HTERT RPE-1 (cell line): ENCODE results near the gene CFAP46.
"Not testable (repeated sequence)": the region's sequence is repeated elsewhere in the genome, so short reads cannot be mapped to it uniquely, and the experiment has no call there.

Source experiments
- in situ Hi-C: fragments of 300-500 bp; cut with MboI; formaldehyde crosslinking; loops from 4 replicates; pipeline ENCODE4 v1.14.3; 2020; ENCODE audit warnings: low sequenced_read_pairs

CFAP46 gene

GRCh38 chr10:132931258-132932250 lies 10.8 kb downstream of the CFAP46 start:
- in situ Hi-C loops = not testable (repeated sequence)

- in situ Hi-C loops = not testable (repeated sequence)
Observed at GRCh38 chr10:132930701-132931100, 11.7 kb downstream of the CFAP46 start.

- in situ Hi-C loops = no loop called here
Observed at GRCh38 chr10:132929953-132930548, 12.3 kb downstream of the CFAP46 start.

GRCh38 chr10:132929480-132929879 lies 12.9 kb downstream of the CFAP46 start:
- in situ Hi-C loops = no loop called here

GRCh38 chr10:132928261-132928660 lies 14.1 kb downstream of the CFAP46 start:
- in situ Hi-C loops = no loop called here

GRCh38 chr10:132927824-132928223 lies 14.5 kb downstream of the CFAP46 start:
- in situ Hi-C loops = no loop called here

- in situ Hi-C loops = no loop called here
Observed at GRCh38 chr10:132926777-132927650, 15.4 kb downstream of the CFAP46 start.

GRCh38 chr10:132926070-132926469 lies 16.3 kb downstream of the CFAP46 start:
- in situ Hi-C loops = no loop called here

- in situ Hi-C loops = no loop called here
Observed at GRCh38 chr10:132925614-132926013, 16.8 kb downstream of the CFAP46 start.

- in situ Hi-C loops = no loop called here
Observed at GRCh38 chr10:132925071-132925561, 17.3 kb downstream of the CFAP46 start.

- in situ Hi-C loops = no loop called here
Observed at GRCh38 chr10:132924046-132924952, 18.1 kb downstream of the CFAP46 start.

GRCh38 chr10:132923384-132923783 lies 19.0 kb downstream of the CFAP46 start:
- in situ Hi-C loops = not testable (repeated sequence)

- in situ Hi-C loops = no loop called here
Observed at GRCh38 chr10:132922872-132923271, 19.5 kb downstream of the CFAP46 start.

- in situ Hi-C loops = no loop called here
Observed at GRCh38 chr10:132921818-132922807, 20.3 kb downstream of the CFAP46 start.

- in situ Hi-C loops = no loop called here
Observed at GRCh38 chr10:132921086-132921485, 21.3 kb downstream of the CFAP46 start.

GRCh38 chr10:132920101-132920925 lies 22.1 kb downstream of the CFAP46 start:
- in situ Hi-C loops = no loop called here

- in situ Hi-C loops = no loop called here
Observed at GRCh38 chr10:132919374-132920100, 22.8 kb downstream of the CFAP46 start.
